ENCODE results near the gene SLC1A3. TPM values are rescaled to one million over a fixed set of nuclear protein-coding genes. Genes with fewer than 3 reads are reported as not detected.
"Not testable (repeated sequence)": the region's sequence is repeated elsewhere in the genome, so short reads cannot be mapped to it uniquely, and the experiment has no call there.

SLC1A3 gene
- total RNA-seq, 4 donors from 2014 or later: 9.3 to 17.0 (median 15.4) TPM

DNA sequence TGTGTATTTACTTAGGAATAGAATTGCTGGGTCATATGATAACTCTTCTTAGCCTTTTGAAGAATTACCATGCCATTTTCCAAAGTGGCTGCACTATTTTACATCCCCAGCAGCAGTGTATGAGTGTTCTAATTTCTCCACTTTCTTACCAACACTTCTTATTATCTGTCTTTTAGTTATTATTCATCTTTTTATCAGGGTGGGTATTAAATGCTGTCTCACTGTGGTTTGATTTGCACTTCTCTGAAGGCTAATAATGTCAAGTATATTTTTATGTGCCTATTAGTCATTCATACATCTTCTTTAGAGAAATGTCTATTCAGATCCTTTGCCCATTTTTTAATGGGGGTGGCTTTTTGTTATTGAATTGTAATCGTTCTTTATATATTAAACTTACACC, 36.8 kb downstream of the SLC1A3 start:
- WGBS, 2 donors: 95 to 96% methylated on average over 1 of the region's 1 CpG
- no peak overlapping the region for H3K4me3 ChIP-seq (replicated peaks in 1 of 3)
- DNase-seq: no peak
- H3K27ac ChIP-seq: no peak overlapping the region
- H3K9me3 ChIP-seq: no peaks in the 10 kb centered on the region
- H3K4me1 ChIP-seq: no peaks in the 10 kb centered on the region
- no peaks in the 10 kb centered on the region for H3K27me3 ChIP-seq
- no peaks in the 10 kb centered on the region for H3K36me3 ChIP-seq
- intact Hi-C loops (cut with DNase I): no loop called here
- TF ChIP-seq, protein P1, sequence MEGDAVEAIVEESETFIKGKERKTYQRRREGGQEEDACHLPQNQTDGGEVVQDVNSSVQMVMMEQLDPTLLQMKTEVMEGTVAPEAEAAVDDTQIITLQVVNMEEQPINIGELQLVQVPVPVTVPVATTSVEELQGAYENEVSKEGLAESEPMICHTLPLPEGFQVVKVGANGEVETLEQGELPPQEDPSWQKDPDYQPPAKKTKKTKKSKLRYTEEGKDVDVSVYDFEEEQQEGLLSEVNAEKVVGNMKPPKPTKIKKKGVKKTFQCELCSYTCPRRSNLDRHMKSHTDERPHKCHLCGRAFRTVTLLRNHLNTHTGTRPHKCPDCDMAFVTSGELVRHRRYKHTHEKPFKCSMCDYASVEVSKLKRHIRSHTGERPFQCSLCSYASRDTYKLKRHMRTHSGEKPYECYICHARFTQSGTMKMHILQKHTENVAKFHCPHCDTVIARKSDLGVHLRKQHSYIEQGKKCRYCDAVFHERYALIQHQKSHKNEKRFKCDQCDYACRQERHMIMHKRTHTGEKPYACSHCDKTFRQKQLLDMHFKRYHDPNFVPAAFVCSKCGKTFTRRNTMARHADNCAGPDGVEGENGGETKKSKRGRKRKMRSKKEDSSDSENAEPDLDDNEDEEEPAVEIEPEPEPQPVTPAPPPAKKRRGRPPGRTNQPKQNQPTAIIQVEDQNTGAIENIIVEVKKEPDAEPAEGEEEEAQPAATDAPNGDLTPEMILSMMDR (IDR thresholded peaks at IDR 0.05): no peak
- TF ChIP-seq POLR2A (IDR thresholded peaks at IDR 0.05): no peak

DNA sequence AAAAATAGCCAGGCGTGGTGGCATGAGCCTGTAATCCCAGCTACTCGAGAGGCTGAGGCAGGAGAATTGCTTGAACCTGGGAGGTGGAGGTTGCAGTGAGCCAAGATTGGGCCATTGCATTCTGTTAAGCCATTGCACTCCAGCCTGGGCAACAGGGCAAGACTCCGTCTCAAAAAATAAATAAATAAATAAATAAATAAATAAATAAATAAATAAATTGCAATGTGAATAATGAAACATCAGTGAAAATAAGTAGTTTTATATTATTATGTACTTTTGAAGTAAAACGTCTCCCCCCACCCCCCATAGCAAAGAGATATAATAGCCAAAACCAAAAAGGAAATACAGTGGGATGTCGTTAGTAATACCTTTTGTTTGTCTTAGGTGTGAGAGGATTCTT, 37.4 kb downstream of the SLC1A3 start:
- WGBS, 2 donors: 84% methylated on average over 5 of the region's 5 CpGs
- H3K36me3 ChIP-seq; H3K4me1 ChIP-seq; DNase-seq; H3K27ac ChIP-seq; H3K9me3 ChIP-seq; H3K4me3 ChIP-seq (replicated peaks in 1 of 3); intact Hi-C loops (cut with DNase I); H3K27me3 ChIP-seq: not testable (repeated sequence)

DNA sequence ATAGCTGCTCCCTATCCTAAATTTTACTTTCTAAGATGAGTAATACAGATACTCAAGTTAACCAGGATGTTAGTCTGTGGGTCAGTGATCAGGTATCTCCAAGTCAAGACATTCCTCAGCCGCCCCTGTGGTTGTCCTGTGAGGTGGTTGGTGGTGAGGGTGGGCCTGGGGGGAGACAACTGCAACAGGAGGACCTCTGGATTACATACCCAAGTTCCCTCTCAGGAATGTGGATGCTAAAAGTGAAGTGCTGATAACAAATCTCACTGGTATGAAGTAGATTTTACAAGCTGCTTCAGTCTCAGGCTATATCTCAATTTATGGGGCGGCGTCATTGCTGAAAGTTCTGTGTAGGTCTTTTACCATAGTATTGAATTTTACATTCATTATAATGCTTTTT, 38.3 kb downstream of the SLC1A3 start:
- WGBS, 2 donors: 95 to 97% methylated on average over 3 of the region's 3 CpGs
- TF ChIP-seq POLR2A (IDR thresholded peaks at IDR 0.05): no peak
- TF ChIP-seq, protein P1 (IDR thresholded peaks at IDR 0.05): no peak
- Histone ChIP-seq H3K9me3 (no peaks in the 10 kb centered on the region), H3K4me3 (replicated peaks in 1 of 3) (no peak overlapping the region), H3K4me1 (no peaks in the 10 kb centered on the region), H3K27me3 (no peaks in the 10 kb centered on the region), H3K27ac (no peak overlapping the region), H3K36me3 (no peaks in the 10 kb centered on the region)
- intact Hi-C loops (cut with DNase I): no loop called here
- DNase-seq: no peak

DNA sequence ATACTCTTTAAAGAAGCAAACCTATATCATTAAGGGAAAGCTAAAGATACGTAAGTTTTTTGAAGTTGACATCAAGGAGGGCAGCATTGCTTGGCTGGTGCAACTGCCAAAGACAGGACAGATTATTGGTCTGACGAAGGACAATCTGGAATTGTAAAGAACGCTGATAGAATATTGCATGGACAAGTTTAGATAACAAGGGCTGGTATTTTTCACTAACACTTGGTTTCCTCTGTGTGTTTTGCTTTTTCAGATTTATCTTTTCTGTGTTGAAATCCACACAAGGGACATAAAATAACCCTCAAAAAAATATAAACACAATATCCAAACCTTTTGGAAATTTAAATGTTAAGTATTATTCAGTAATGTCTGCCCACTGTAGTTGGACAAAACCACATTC, 39.7 kb downstream of the SLC1A3 start:
- TF ChIP-seq, protein P1 (IDR thresholded peaks at IDR 0.05): no peak
- TF ChIP-seq POLR2A (IDR thresholded peaks at IDR 0.05): no peak
- Histone ChIP-seq H3K36me3 (no peaks in the 10 kb centered on the region), H3K27ac (no peak overlapping the region), H3K27me3 (no peaks in the 10 kb centered on the region), H3K4me3 (replicated peaks in 1 of 3) (no peak overlapping the region), H3K4me1 (no peaks in the 10 kb centered on the region), H3K9me3 (no peaks in the 10 kb centered on the region)
- 93 to 98% methylated on average over 3 of the region's 3 CpGs for WGBS, 2 donors
- no peak for DNase-seq
- intact Hi-C loops (cut with DNase I): no loop called here

DNA sequence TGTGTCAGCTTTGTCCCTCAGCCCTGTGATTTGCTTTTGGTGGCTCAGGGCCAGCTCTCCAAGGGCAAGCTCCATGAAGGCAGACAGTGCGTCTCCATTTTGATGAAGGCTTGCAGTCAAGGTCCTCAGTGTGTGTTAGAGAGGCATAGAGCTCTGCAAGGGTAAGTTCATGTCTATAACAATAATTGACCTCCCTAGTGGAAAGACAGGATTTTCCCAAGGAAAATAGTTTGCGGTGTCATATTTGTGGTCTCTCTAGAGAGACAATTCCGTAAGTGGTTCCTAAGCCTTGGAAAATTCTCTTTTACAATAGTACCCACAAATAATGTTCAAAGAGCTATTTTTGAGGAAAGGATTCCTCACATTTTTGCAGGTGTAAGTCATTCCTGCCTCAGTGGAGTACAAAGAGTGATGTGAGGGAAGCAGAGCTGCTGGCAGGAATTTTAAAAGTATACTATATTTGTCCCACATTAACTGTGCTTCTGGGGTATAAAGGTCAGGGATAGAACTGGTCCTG, 40.2 kb downstream of the SLC1A3 start:
- WGBS, 2 donors: 89 to 91% methylated on average over 3 of the region's 3 CpGs
- intact Hi-C loops (cut with DNase I): no loop called here
- DNase-seq: no peak

More for the DNA sequence above, 40.2 kb downstream of the SLC1A3 start:
- Histone ChIP-seq H3K36me3 (no peaks in the 10 kb centered on the region), H3K9me3 (no peaks in the 10 kb centered on the region), H3K27ac (no peak overlapping the region), H3K4me3 (replicated peaks in 1 of 3) (no peak overlapping the region), H3K27me3 (no peaks in the 10 kb centered on the region), H3K4me1 (no peaks in the 10 kb centered on the region)
- no peak for TF ChIP-seq POLR2A (IDR thresholded peaks at IDR 0.05)
- TF ChIP-seq, protein P1 (IDR thresholded peaks at IDR 0.05): no peak

All from thyroid gland (tissue), 4 donors.